Measurements from ENCODE around the gene PIGS. TPM values are rescaled to one million over a fixed set of nuclear protein-coding genes. Genes with fewer than 3 reads are reported as not detected.

PIGS gene
- total and polyA plus RNA-seq, 9 of the 15 experiments (the other 6 are each of a cell fraction or from before 2014, with no cell fraction given): 47.5 to 138 (median 57.6) TPM

DNA sequence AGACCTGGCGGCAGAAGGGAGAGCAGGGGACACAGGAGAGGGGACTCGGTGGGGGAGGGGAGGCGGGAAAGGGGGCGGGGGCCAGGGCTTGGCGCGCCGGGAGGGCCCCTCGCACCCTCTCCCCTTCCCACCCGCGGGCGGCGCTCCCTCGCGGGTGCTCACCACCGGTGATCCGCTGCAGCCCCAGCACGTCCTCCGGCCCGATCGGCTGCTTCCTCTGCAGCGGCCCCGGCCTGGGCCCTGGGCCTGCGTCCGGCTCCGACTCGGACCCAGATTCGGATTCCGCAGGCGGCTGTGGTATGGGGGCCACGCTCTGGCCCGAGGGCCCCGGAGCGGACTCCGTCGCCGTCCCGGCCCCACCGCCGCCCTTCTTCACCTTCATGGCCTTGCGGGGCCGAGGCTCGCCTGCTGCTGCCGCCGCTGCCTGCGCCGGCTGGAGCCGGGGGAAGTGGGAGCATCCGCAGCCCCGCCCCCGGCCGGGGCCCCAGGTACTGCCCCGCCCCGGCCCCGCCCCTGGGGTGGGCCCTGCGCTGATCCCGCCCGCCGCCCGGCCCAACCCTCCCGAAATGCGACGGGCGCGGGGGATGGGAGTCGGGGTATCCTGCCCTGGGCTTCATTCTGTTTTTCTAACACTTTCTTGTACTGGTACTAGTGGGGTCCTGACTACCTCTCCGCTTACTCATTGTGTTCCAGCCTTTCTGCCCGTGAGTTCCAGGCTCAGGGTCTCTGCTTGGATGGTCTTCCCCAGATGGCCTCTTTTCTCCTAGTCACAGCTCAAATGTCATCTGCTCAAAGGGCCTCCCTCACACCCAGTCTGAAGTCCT is 18.9 kb downstream of the PIGS start, which contains the start of gene UNC119:
Gene UNC119, minus strand, starts transcription at position 449 of the 824 bp plus-strand sequence. Its CDS starts 67 bp downstream, at position 382.
- H3K4me1 ChIP-seq (replicated peaks in 1 of 2; ENCODE audit: control insufficient read depth in 2 of 2, insufficient read depth in 2 of 2, low read length in 2 of 2): peaks cover 13 to 27% of the 10 kb centered on the region in 2 experiments; a peak in 4 of 5 replicates
- H2AFZ ChIP-seq (ENCODE audit: low read depth, low read length): peak within 1 kb of the TSS; percentile 86
- ATAC-seq (peak; percentile 97), DNase-seq (ENCODE audit: extremely low read depth in 1 of 4, low spot score in 3 of 4) (peak; percentile 86 to 98 (median 97)), FAIRE-seq (no peak)
- no TSS peak for BruUV-seq (replicated peaks)
- CTCF ChIA-PET (ENCODE audit: low intra/inter-chr PET ratio): interaction anchor here (0.6 kb wide), 2 partner anchors 67 to 183 kb away, joined by 5 to 6 read pairs; no protein-coding TSS in a partner anchor
- peak within 1 kb of the TSS; percentile 67; the same call in 1 of the 3 replicates for H3K27ac ChIP-seq (ENCODE audit: extremely low read depth, low read depth, low read length)
- WGBS (ENCODE audit: insufficient coverage, low coverage, missing lambda C conversion rate): under 1% methylated on average over 23 of the region's 67 CpGs
- H3K27me3 ChIP-seq (ENCODE audit: control insufficient read depth in 2 of 2, insufficient read depth in 2 of 2, low read length in 2 of 2): no peaks in the 10 kb centered on the region
- H3K9me3 ChIP-seq (replicated peaks; ENCODE audit: control insufficient read depth, insufficient read depth, low read depth, low read length): no peaks in the 10 kb centered on the region
- peak within 1 kb of the TSS; percentile 80 for H3K4me2 ChIP-seq (ENCODE audit: insufficient read depth, low read length)
- in situ Hi-C loops (cut with MboI): no loop called here
- POLR2A ChIA-PET: interaction anchor here (0.5 to 1.6 kb wide), 8 partner anchors 9 to 153 kb away, joined by 3 to 6 read pairs (median 4); partner anchors contain the start of gene PIGS
- intact Hi-C loops (cut with micrococcal nuclease): no loop called here
- H3K36me3 ChIP-seq (ENCODE audit: control insufficient read depth, insufficient read depth, low read length): peaks cover 46% of the 10 kb centered on the region
- peak within 1 kb of the TSS; percentile 75 for H3K4me3 ChIP-seq
- H4K20me1 ChIP-seq (replicated peaks; ENCODE audit: control insufficient read depth, insufficient read depth, low read length): peaks cover 4% of the 10 kb centered on the region
- peaks cover 3% of the 10 kb centered on the region; the same call in 2 of the 3 replicates for H3K79me2 ChIP-seq (ENCODE audit: control insufficient read depth, insufficient read depth, low read length)
- H3K9me1 ChIP-seq (ENCODE audit: control insufficient read depth, insufficient read depth, low read length): peaks cover 4% of the 10 kb centered on the region
- peak within 1 kb of the TSS; percentile 57 to 90; a peak in 3 of 4 replicates for H3K9ac ChIP-seq (ENCODE audit: insufficient read depth in 1 of 2, low read depth in 2 of 2, low read length in 2 of 2)
- TF ChIP-seq ZFP91 (CRISPR knock-in tag; IDR thresholded peaks at IDR 0.05) (no peak), U2AF1 (optimal IDR thresholded peaks at IDR 0.05; ENCODE audit: low read depth, low read length) (no peak), SAP30 (IDR thresholded peaks at IDR 0.05; ENCODE audit: borderline replicate concordance, insufficient read depth, low read depth, low read length, poor library complexity, severe bottlenecking) (peak; percentile 67), FOXJ2 (tag; IDR thresholded peaks at IDR 0.05) (no peak), TAF1 (IDR thresholded peaks at IDR 0.05; ENCODE audit: control insufficient read depth, extremely low read depth, insufficient read depth, low read length, severe bottlenecking) (peak; percentile 80), LCOR (CRISPR knock-in tag; IDR thresholded peaks at IDR 0.05) (no peak), RBBP5 (IDR thresholded peaks at IDR 0.05; ENCODE audit: borderline replicate concordance, insufficient read depth, low read length, poor library complexity, severe bottlenecking) (peak; percentile 59), ZBTB7A (IDR thresholded peaks at IDR 0.05; ENCODE audit: borderline replicate concordance, control insufficient read depth, low read depth, low read length) (peak; percentile 24; the same call in 1 of the 2 replicates), RBM22 (IDR thresholded peaks at IDR 0.05; ENCODE audit: low read depth, low read length, poor library complexity, severe bottlenecking) (peak; percentile 84), LARP7 (IDR thresholded peaks at IDR 0.05) (no peak), PRMT5 (CRISPR knock-in tag; IDR thresholded peaks at IDR 0.05) (no peak), SRF (CRISPR knock-in tag; IDR thresholded peaks at IDR 0.05) (peak in 1 of 2 experiments; percentile 49; a peak in 1 of 4 replicates), KDM2B (CRISPR knock-in tag; IDR thresholded peaks at IDR 0.05) (0 out of 2 replicates have a peak, but pooled peaks have one; percentile 19), MAFK (IDR thresholded peaks at IDR 0.05; ENCODE audit: low read length) (no peak), ETV1 (tag; conservative IDR thresholded peaks at IDR 0.05; ENCODE audit: low read depth) (no peak)
- TF ChIP-seq, protein P1, sequence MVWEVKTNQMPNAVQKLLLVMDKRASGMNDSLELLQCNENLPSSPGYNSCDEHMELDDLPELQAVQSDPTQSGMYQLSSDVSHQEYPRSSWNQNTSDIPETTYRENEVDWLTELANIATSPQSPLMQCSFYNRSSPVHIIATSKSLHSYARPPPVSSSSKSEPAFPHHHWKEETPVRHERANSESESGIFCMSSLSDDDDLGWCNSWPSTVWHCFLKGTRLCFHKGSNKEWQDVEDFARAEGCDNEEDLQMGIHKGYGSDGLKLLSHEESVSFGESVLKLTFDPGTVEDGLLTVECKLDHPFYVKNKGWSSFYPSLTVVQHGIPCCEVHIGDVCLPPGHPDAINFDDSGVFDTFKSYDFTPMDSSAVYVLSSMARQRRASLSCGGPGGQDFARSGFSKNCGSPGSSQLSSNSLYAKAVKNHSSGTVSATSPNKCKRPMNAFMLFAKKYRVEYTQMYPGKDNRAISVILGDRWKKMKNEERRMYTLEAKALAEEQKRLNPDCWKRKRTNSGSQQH (CRISPR knock-in tag; IDR thresholded peaks at IDR 0.05): peak; percentile 57; the same call in 1 of the 2 replicates
